ENCODE measurements around the gene SERTAD4.
"Not testable (repeated sequence)": the region's sequence is repeated elsewhere in the genome, so short reads cannot be mapped to it uniquely, and the experiment has no call there.

Gene SERTAD4

GRCh38 chr1:210264496-210265380 is 32.1 kb downstream of the SERTAD4 start:
- DNase-seq (no peak), ATAC-seq (no peak)
- peaks cover 20% of the 10 kb centered on the region for H3K27me3 Mint-ChIP-seq
- no peak overlapping the region for H3K4me3 Mint-ChIP-seq
- no peak overlapping the region for H3K27ac Mint-ChIP-seq
- no peaks in the 10 kb centered on the region for H3K4me1 Mint-ChIP-seq
- no peaks in the 10 kb centered on the region for H3K9me3 Mint-ChIP-seq

- not testable (repeated sequence) for H3K4me3 Mint-ChIP-seq, DNase-seq, H3K4me1 Mint-ChIP-seq, H3K27ac Mint-ChIP-seq, ATAC-seq, H3K9me3 Mint-ChIP-seq
- H3K27me3 Mint-ChIP-seq, result peaks cover 26% of the 10 kb centered on the region
Measured at GRCh38 chr1:210265392-210265955, 32.9 kb downstream of the SERTAD4 start.

GRCh38 chr1:210269981-210270380 is 37.4 kb downstream of the SERTAD4 start:
- ATAC-seq (no peak), DNase-seq (no peak)
- H3K27ac Mint-ChIP-seq, result peak overlapping the region in 1 of 2 donors; percentile 77
- no peaks in the 10 kb centered on the region for H3K9me3 Mint-ChIP-seq
- H3K4me3 Mint-ChIP-seq, result no peak overlapping the region
- H3K27me3 Mint-ChIP-seq, result peaks cover 40% of the 10 kb centered on the region
- H3K4me1 Mint-ChIP-seq, result no peaks in the 10 kb centered on the region

GRCh38 chr1:210272666-210273065 is 40.1 kb downstream of the SERTAD4 start:
- ATAC-seq (no peak), DNase-seq (no peak)
- no peaks in the 10 kb centered on the region for H3K4me1 Mint-ChIP-seq

GRCh38 chr1:210280221-210280620 is 47.6 kb downstream of the SERTAD4 start:
- peaks cover 15 to 33% of the 10 kb centered on the region in 2 donors for H3K9me3 Mint-ChIP-seq
- DNase-seq (no peak), ATAC-seq (no peak)
- no peak overlapping the region for H3K27ac Mint-ChIP-seq
- H3K27me3 Mint-ChIP-seq, result peaks cover 31% of the 10 kb centered on the region
- H3K4me1 Mint-ChIP-seq, result no peaks in the 10 kb centered on the region
- no peak overlapping the region for H3K4me3 Mint-ChIP-seq

More at GRCh38 chr1:210272666-210273065, 40.1 kb downstream of the SERTAD4 start:
- no peak overlapping the region for H3K4me3 Mint-ChIP-seq
- no peak overlapping the region for H3K27ac Mint-ChIP-seq
- H3K9me3 Mint-ChIP-seq, result no peaks in the 10 kb centered on the region
- peaks cover 33% of the 10 kb centered on the region for H3K27me3 Mint-ChIP-seq

- no peak overlapping the region for H3K27ac Mint-ChIP-seq
- H3K27me3 Mint-ChIP-seq, result peaks cover 72% of the 10 kb centered on the region
- ATAC-seq (no peak), DNase-seq (no peak)
- no peak overlapping the region for H3K4me3 Mint-ChIP-seq
- no peaks in the 10 kb centered on the region for H3K9me3 Mint-ChIP-seq
- H3K4me1 Mint-ChIP-seq, result peaks cover 12% of the 10 kb centered on the region
Measured at GRCh38 chr1:210288116-210288515, 55.5 kb downstream of the SERTAD4 start.

GRCh38 chr1:210289248-210289647 is 56.7 kb downstream of the SERTAD4 start:
- Mint-ChIP-seq H3K9me3 (no peaks in the 10 kb centered on the region), H3K27me3 (peaks cover 67% of the 10 kb centered on the region), H3K4me3 (no peak overlapping the region), H3K27ac (no peak overlapping the region), H3K4me1 (peaks cover 12% of the 10 kb centered on the region)
- ATAC-seq (no peak), DNase-seq (no peak)

- peaks cover 71% of the 10 kb centered on the region for H3K27me3 Mint-ChIP-seq
- peaks cover 12% of the 10 kb centered on the region for H3K4me1 Mint-ChIP-seq
- DNase-seq (no peak), ATAC-seq (no peak)
- no peak overlapping the region for H3K4me3 Mint-ChIP-seq
- H3K9me3 Mint-ChIP-seq, result no peaks in the 10 kb centered on the region
- H3K27ac Mint-ChIP-seq, result no peak overlapping the region
Measured at GRCh38 chr1:210291081-210291764, 58.6 kb downstream of the SERTAD4 start.

- H3K27ac Mint-ChIP-seq, result no peak overlapping the region
- peaks cover 76% of the 10 kb centered on the region for H3K27me3 Mint-ChIP-seq
- ATAC-seq (peak; percentile 11), DNase-seq (no peak)
- no peaks in the 10 kb centered on the region for H3K9me3 Mint-ChIP-seq
- peak overlapping the region in 1 of 2 donors; percentile 62 for H3K4me3 Mint-ChIP-seq
- H3K4me1 Mint-ChIP-seq, result peaks cover 12% of the 10 kb centered on the region
Measured at GRCh38 chr1:210291786-210292230, 59.2 kb downstream of the SERTAD4 start.

- no peak overlapping the region for H3K27ac Mint-ChIP-seq
- DNase-seq (peak; percentile 39 to 42), ATAC-seq (peak; percentile 78)
- peak overlapping the region; percentile 59 to 62 for H3K4me3 Mint-ChIP-seq
- no peaks in the 10 kb centered on the region for H3K9me3 Mint-ChIP-seq
- peaks cover 12% of the 10 kb centered on the region for H3K4me1 Mint-ChIP-seq
- peaks cover 81% of the 10 kb centered on the region for H3K27me3 Mint-ChIP-seq
Measured at GRCh38 chr1:210292231-210292871, 59.8 kb downstream of the SERTAD4 start.

GRCh38 chr1:210293171-210293607 is 60.6 kb downstream of the SERTAD4 start:
- Mint-ChIP-seq H3K27me3 (peaks cover 81% of the 10 kb centered on the region), H3K4me3 (peak overlapping the region in 1 of 2 donors; percentile 59), H3K9me3 (no peaks in the 10 kb centered on the region), H3K27ac (no peak overlapping the region), H3K4me1 (peaks cover 12% of the 10 kb centered on the region)
- ATAC-seq (no peak), DNase-seq (no peak)

GRCh38 chr1:210294999-210295745 is 62.6 kb downstream of the SERTAD4 start:
- Mint-ChIP-seq H3K4me3 (no peak overlapping the region), H3K4me1 (peaks cover 12% of the 10 kb centered on the region), H3K27ac (no peak overlapping the region), H3K27me3 (peaks cover 85% of the 10 kb centered on the region), H3K9me3 (no peaks in the 10 kb centered on the region)
- no peak for DNase-seq
- peak; percentile 9 for ATAC-seq
